Measurements from ENCODE around the gene IFNL1.

Gene IFNL1

DNA sequence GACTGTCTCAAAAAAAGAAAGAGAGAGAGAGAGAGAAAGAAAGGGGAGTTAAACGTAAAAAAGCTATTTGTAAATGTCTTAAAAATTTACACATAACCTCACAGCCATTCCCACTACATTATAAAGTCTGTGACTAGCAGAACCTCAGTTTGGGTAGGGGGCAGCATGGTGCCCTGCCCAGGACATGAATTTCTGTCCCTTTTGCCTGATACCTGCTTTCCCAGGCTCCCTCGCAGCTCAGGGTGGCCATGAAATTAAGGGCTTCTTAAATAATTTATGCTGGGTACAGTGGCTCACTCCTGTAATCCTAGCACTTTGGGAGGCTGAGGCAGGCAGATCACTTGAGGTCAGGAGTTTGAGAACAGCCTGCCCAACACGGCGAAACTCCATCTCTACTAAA, 4.8 kb downstream of the IFNL1 start:
- Histone ChIP-seq H3K4me3 (replicated peaks; ENCODE audit: low read depth, low read length) (no peak overlapping the region), H3K36me3 (ENCODE audit: control insufficient read depth, insufficient read depth, low read length) (no peaks in the 10 kb centered on the region), H3K27me3 (replicated peaks; ENCODE audit: control insufficient read depth, insufficient read depth, low read length) (no peaks in the 10 kb centered on the region)
- no peak for DNase-seq (ENCODE audit: extremely low read depth, insufficient read length)
- TF ChIP-seq, protein P1, sequence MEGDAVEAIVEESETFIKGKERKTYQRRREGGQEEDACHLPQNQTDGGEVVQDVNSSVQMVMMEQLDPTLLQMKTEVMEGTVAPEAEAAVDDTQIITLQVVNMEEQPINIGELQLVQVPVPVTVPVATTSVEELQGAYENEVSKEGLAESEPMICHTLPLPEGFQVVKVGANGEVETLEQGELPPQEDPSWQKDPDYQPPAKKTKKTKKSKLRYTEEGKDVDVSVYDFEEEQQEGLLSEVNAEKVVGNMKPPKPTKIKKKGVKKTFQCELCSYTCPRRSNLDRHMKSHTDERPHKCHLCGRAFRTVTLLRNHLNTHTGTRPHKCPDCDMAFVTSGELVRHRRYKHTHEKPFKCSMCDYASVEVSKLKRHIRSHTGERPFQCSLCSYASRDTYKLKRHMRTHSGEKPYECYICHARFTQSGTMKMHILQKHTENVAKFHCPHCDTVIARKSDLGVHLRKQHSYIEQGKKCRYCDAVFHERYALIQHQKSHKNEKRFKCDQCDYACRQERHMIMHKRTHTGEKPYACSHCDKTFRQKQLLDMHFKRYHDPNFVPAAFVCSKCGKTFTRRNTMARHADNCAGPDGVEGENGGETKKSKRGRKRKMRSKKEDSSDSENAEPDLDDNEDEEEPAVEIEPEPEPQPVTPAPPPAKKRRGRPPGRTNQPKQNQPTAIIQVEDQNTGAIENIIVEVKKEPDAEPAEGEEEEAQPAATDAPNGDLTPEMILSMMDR (IDR thresholded peaks at IDR 0.05; ENCODE audit: insufficient read depth, low read length, poor library complexity, severe bottlenecking), result no peak

DNA sequence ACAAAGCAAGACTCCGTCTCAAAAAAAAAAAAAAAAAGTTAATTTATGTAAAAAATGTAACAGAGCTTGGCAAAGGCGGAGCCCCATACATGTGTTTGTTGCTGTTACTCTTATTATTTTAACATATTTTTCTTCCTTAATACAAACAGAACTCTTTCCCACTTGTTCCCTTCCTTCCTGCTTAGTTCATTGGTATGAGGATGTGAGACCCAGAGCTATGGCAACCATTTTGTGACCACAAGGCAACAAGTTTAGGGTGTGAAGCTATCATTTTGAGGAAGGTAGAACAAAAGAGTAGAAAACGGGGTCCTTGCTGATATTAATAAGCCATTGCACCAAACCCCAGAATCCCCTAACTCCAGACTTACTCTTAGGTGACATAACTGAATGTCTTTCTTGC, 5.4 kb downstream of the IFNL1 start:
- no peak for DNase-seq (ENCODE audit: extremely low read depth, insufficient read length)
- Histone ChIP-seq H3K27me3 (replicated peaks; ENCODE audit: control insufficient read depth, insufficient read depth, low read length) (no peaks in the 10 kb centered on the region), H3K36me3 (ENCODE audit: control insufficient read depth, insufficient read depth, low read length) (no peaks in the 10 kb centered on the region), H3K4me3 (replicated peaks; ENCODE audit: low read depth, low read length) (no peak overlapping the region)
- TF ChIP-seq, protein P1 (IDR thresholded peaks at IDR 0.05; ENCODE audit: insufficient read depth, low read length, poor library complexity, severe bottlenecking), result no peak

DNA sequence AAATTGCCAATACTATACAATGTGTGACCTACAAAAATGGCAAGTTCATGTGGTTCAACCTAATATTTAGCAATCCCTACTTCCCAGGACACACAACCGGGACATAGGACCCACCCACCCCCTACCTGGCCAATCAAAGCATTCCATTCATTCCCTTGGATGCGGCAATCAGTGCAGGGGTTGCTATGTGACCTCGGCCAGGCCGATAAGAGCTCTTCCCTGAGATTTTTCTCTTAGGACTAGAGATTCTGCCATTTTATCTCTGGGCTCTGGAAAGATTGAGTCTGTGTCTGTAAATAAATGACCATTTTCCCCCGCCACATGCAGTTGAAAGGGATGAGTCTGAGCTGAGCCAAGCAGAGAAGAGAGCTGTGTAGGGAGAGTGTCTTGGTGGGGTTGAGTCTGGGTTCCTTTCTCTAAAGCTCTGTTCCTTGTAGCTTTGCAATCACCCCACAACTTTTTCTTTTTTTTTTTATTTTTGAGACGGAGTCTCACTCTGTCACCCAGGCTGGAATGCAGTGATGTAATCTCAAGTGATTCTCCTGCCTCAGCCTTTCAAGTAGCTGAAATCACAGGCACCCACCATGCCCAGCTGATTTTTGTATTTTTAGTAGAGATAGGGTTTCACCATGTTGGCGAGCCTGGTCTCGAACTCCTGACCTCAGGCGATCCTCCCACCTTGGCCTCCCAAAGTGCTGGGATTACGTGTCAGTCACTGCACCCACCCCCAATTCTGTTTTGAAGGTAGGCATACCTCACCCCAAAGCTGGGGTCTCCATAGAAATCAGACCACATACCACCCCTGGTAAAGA, 7.4 kb downstream of the IFNL1 start:
- TF ChIP-seq, protein P1 (IDR thresholded peaks at IDR 0.05; ENCODE audit: insufficient read depth, low read length, poor library complexity, severe bottlenecking), result no peak
- no peak for DNase-seq (ENCODE audit: extremely low read depth, insufficient read length)
- Histone ChIP-seq H3K27me3 (replicated peaks; ENCODE audit: control insufficient read depth, insufficient read depth, low read length) (no peaks in the 10 kb centered on the region), H3K4me3 (replicated peaks; ENCODE audit: low read depth, low read length) (no peak overlapping the region), H3K36me3 (ENCODE audit: control insufficient read depth, insufficient read depth, low read length) (no peaks in the 10 kb centered on the region)

DNA sequence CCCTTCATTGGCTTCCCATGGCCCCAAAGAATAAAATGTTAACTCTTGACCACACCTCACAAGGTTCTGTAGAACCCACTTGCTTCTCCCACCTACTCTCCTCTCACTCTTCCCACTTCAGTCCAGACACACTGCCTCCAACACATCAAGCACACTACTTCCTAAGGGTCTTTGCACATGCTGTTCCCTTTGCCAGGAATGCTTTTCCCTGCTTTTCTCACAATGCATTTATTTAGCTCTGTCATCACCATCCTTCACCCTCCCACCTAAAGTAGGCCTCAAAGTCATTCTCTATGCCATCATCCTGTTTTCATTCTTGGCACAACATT, 7.9 kb downstream of the IFNL1 start:
- no peak for DNase-seq (ENCODE audit: extremely low read depth, insufficient read length)
- TF ChIP-seq, protein P1 (IDR thresholded peaks at IDR 0.05; ENCODE audit: insufficient read depth, low read length, poor library complexity, severe bottlenecking), result no peak
- Histone ChIP-seq H3K36me3 (ENCODE audit: control insufficient read depth, insufficient read depth, low read length) (no peaks in the 10 kb centered on the region), H3K4me3 (replicated peaks; ENCODE audit: low read depth, low read length) (no peak overlapping the region), H3K27me3 (replicated peaks; ENCODE audit: control insufficient read depth, insufficient read depth, low read length) (no peaks in the 10 kb centered on the region)

DNA sequence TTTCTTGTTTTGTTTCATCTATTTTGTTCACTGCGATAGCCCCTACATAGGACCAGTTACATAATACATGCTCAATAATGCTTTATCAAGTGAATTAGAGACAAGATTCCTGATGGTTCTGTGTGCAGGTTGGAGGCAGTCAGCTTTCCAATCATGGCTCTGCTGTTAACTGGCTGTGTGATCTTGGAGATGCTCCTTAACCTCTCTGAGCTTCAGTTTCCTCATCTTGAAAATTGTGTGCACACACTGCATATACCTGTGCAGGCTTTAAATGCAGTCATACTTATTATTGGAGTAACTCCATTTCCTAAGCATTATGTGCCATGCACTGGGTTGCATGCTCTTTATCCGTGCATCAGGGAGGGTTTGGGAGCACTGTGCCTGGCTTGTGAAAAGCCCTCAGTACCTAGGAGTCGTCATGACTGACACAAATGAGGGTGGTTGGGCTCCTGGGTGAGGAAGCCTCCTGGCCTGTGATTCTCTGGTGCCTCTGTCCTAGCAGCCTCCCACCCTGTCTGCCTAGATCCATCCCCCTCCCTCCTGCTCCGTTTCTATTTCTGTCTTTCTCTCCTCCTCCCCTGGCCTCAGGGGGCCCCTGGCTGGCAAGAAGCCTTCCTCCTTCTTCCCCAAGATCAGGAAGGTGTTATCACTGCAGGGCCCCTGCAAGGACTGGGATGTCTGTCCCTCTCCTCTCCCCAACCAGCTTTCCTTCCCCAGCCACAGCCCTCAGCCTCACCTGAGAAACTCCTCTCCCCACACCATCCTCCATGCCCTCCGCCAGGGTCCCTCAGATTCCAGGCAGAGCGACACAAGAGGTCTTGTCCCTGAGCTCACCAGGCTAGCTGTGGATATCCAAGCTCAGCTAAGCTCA, 8.7 kb downstream of the IFNL1 start:
- H3K27me3 ChIP-seq (replicated peaks; ENCODE audit: control insufficient read depth, insufficient read depth, low read length), result no peaks in the 10 kb centered on the region
- no peak for DNase-seq (ENCODE audit: extremely low read depth, insufficient read length)
- H3K36me3 ChIP-seq (ENCODE audit: control insufficient read depth, insufficient read depth, low read length), result no peaks in the 10 kb centered on the region
- TF ChIP-seq, protein P1 (IDR thresholded peaks at IDR 0.05; ENCODE audit: insufficient read depth, low read length, poor library complexity, severe bottlenecking), result no peak
- H3K4me3 ChIP-seq (replicated peaks; ENCODE audit: low read depth, low read length), result no peak overlapping the region
